ENCODE results near the gene CAMK1D. TPM values are rescaled to one million over a fixed set of nuclear protein-coding genes. Genes with fewer than 3 reads are reported as not detected.

Gene CAMK1D
- polyA plus RNA-seq, 2 of the 4 experiments (the other 2 are of a cell fraction) = 6.6 to 12.5 TPM

GRCh38 chr10:12375076-12375504, 25.7 kb downstream of the CAMK1D start:
- no peak for DNase-seq (ENCODE audit: low read depth in 1 of 2, low spot score in 1 of 2)
- TF ChIP-seq MAFK (IDR thresholded peaks at IDR 0.05; ENCODE audit: partially characterized antibody) = no peak
- TF ChIP-seq CHD2 (IDR thresholded peaks at IDR 0.05; ENCODE audit: low read length, partially characterized antibody) = no peak
- H3K9me3 ChIP-seq = no peaks in the 10 kb centered on the region
- no peak for ATAC-seq
- 89% methylated on average over 11 of the region's 11 CpGs for WGBS (ENCODE audit: missing lambda C conversion rate)
- no peak overlapping the region for H3K27ac ChIP-seq
- H3K4me2 ChIP-seq = no peak overlapping the region
- POLR2A ChIA-PET = no interaction called here
- FAIRE-seq = no peak
- no peaks in the 10 kb centered on the region for H3K4me1 ChIP-seq
- CTCF ChIA-PET = no interaction called here
- no peak overlapping the region for H3K4me3 ChIP-seq

- FAIRE-seq (no peak), DNase-seq (ENCODE audit: low read depth in 1 of 2, low spot score in 1 of 2) (no peak), ATAC-seq (no peak)
- ChIA-PET CTCF (no interaction called here), POLR2A (interaction anchor here (0.6 kb wide), 1 partner anchor 13 kb away, joined by 3 read pairs; no protein-coding TSS in a partner anchor)
- H3K4me2 ChIP-seq = no peak overlapping the region
- 93% methylated on average over 12 of the region's 12 CpGs for WGBS (ENCODE audit: missing lambda C conversion rate)
- H3K4me1 ChIP-seq = no peaks in the 10 kb centered on the region
- TF ChIP-seq RAD21 (conservative IDR thresholded peaks at IDR 0.05 in 1 of 2, IDR thresholded peaks at IDR 0.05 in 1 of 2) = no peak
- no peak for TF ChIP-seq TFCP2L1 (CRISPR knock-in tag; IDR thresholded peaks at IDR 0.05)
- no peak for TF ChIP-seq MAZ (IDR thresholded peaks at IDR 0.05; ENCODE audit: borderline replicate concordance, low read depth, low read length)
- TF ChIP-seq BHLHE40 (IDR thresholded peaks at IDR 0.05; ENCODE audit: low read depth, low read length) = no peak
- TF ChIP-seq, protein P1, sequence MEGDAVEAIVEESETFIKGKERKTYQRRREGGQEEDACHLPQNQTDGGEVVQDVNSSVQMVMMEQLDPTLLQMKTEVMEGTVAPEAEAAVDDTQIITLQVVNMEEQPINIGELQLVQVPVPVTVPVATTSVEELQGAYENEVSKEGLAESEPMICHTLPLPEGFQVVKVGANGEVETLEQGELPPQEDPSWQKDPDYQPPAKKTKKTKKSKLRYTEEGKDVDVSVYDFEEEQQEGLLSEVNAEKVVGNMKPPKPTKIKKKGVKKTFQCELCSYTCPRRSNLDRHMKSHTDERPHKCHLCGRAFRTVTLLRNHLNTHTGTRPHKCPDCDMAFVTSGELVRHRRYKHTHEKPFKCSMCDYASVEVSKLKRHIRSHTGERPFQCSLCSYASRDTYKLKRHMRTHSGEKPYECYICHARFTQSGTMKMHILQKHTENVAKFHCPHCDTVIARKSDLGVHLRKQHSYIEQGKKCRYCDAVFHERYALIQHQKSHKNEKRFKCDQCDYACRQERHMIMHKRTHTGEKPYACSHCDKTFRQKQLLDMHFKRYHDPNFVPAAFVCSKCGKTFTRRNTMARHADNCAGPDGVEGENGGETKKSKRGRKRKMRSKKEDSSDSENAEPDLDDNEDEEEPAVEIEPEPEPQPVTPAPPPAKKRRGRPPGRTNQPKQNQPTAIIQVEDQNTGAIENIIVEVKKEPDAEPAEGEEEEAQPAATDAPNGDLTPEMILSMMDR (IDR thresholded peaks at IDR 0.05) = no peak
- TF ChIP-seq, protein P2, sequence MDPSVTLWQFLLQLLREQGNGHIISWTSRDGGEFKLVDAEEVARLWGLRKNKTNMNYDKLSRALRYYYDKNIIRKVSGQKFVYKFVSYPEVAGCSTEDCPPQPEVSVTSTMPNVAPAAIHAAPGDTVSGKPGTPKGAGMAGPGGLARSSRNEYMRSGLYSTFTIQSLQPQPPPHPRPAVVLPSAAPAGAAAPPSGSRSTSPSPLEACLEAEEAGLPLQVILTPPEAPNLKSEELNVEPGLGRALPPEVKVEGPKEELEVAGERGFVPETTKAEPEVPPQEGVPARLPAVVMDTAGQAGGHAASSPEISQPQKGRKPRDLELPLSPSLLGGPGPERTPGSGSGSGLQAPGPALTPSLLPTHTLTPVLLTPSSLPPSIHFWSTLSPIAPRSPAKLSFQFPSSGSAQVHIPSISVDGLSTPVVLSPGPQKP (IDR thresholded peaks at IDR 0.05; ENCODE audit: low read depth, low read length) = no peak
- TF ChIP-seq JUNB (IDR thresholded peaks at IDR 0.05) = no peak
- H3K4me3 ChIP-seq = no peak overlapping the region
- no peaks in the 10 kb centered on the region for H3K9me3 ChIP-seq
- no peak overlapping the region for H3K27ac ChIP-seq
These were observed 26.9 kb downstream of the CAMK1D start for GRCh38 chr10:12376211-12376610.

GRCh38 chr10:12377658-12378290, 28.4 kb downstream of the CAMK1D start:
- H3K4me2 ChIP-seq = no peak overlapping the region
- H3K27ac ChIP-seq = no peak overlapping the region
- POLR2A ChIA-PET = no interaction called here
- H3K9me3 ChIP-seq = no peaks in the 10 kb centered on the region
- no peaks in the 10 kb centered on the region for H3K4me1 ChIP-seq
- FAIRE-seq (no peak), DNase-seq (ENCODE audit: low read depth in 1 of 2, low spot score in 1 of 2) (no peak), ATAC-seq (no peak)
- WGBS (ENCODE audit: missing lambda C conversion rate) = 86% methylated on average over 7 of the region's 7 CpGs
- CTCF ChIA-PET = interaction anchor here (0.8 to 1.3 kb wide), 2 partner anchors 23 to 27 kb away, joined by 3 read pairs; no protein-coding TSS in a partner anchor
- TF ChIP-seq NFE2L2 (conservative IDR thresholded peaks at IDR 0.05; ENCODE audit: low read length) (no peak), SMC3 (IDR thresholded peaks at IDR 0.05) (no peak), HES2 (IDR thresholded peaks at IDR 0.05) (no peak), POLR2AphosphoS2 (conservative IDR thresholded peaks at IDR 0.05; ENCODE audit: low read length) (no peak), JUN (IDR thresholded peaks at IDR 0.05) (no peak), CBX8 (IDR thresholded peaks at IDR 0.05) (no peak), HDAC2 (IDR thresholded peaks at IDR 0.05) (no peak), TP53 (CRISPR knock-in tag; IDR thresholded peaks at IDR 0.05) (no peak), JUNB (IDR thresholded peaks at IDR 0.05) (no peak), HOXB5 (CRISPR knock-in tag; IDR thresholded peaks at IDR 0.05) (no peak), BCL3 (IDR thresholded peaks at IDR 0.05) (no peak), ZFP36 (IDR thresholded peaks at IDR 0.05; ENCODE audit: borderline replicate concordance, partially characterized antibody) (no peak), MYC (IDR thresholded peaks at IDR 0.05; ENCODE audit: borderline replicate concordance, low read length) (no peak)
- no peak overlapping the region for H3K4me3 ChIP-seq
